IPS-NIHi11 (cell line): Measurements from ENCODE around the gene MCRS1.
"Not testable (repeated sequence)": the region's sequence is repeated elsewhere in the genome, so short reads cannot be mapped to it uniquely, and the experiment has no call there.

Experiments
- DNase-seq: peaks from one replicate; pipeline ENCODE4 v3.0.0; 2012; ENCODE audit warnings: mixed read lengths, low spot score

Gene MCRS1

GRCh38 chr12:49540229-49541139 lies 27.5 kb downstream of the MCRS1 start:
- DNase-seq, result no peak

GRCh38 chr12:49539406-49540228 lies 28.3 kb downstream of the MCRS1 start:
- no peak for DNase-seq

- peak; percentile 95 for DNase-seq
These were observed 29.2 kb downstream of the MCRS1 start, which contains the start of gene KCNH3 for GRCh38 chr12:49538510-49539403. TSS of gene KCNH3 (plus strand) at chr12:49539030. CDS start at chr12:49539417, 387 bp downstream.

- DNase-seq, result peak; percentile 50
These were observed 30.0 kb downstream of the MCRS1 start for GRCh38 chr12:49537752-49538509.

- no peak for DNase-seq
These were observed 30.7 kb downstream of the MCRS1 start for GRCh38 chr12:49537231-49537751.

GRCh38 chr12:49536526-49537071 lies 31.3 kb downstream of the MCRS1 start:
- DNase-seq, result no peak

GRCh38 chr12:49535921-49536525 lies 31.9 kb downstream of the MCRS1 start:
- DNase-seq, result no peak

GRCh38 chr12:49534731-49535278 lies 33.1 kb downstream of the MCRS1 start:
- DNase-seq, result no peak

- DNase-seq, result not testable (repeated sequence)
These were observed 33.8 kb downstream of the MCRS1 start for GRCh38 chr12:49534122-49534521.

GRCh38 chr12:49533331-49533730 lies 34.6 kb downstream of the MCRS1 start:
- no peak for DNase-seq

GRCh38 chr12:49531745-49532144 lies 36.2 kb downstream of the MCRS1 start:
- no peak for DNase-seq

GRCh38 chr12:49529414-49529813 lies 38.5 kb downstream of the MCRS1 start:
- DNase-seq, result no peak

- peak; percentile 17 for DNase-seq
These were observed 40.4 kb downstream of the MCRS1 start for GRCh38 chr12:49527361-49528130.

GRCh38 chr12:49525942-49526341 lies 42.0 kb downstream of the MCRS1 start:
- no peak for DNase-seq

- DNase-seq, result no peak
These were observed 43.1 kb downstream of the MCRS1 start for GRCh38 chr12:49524660-49525324.

GRCh38 chr12:49521389-49521788 lies 46.6 kb downstream of the MCRS1 start:
- DNase-seq, result no peak

- no peak for DNase-seq
These were observed 48.4 kb downstream of the MCRS1 start for GRCh38 chr12:49519574-49519936.

- DNase-seq, result no peak
These were observed 48.9 kb downstream of the MCRS1 start for GRCh38 chr12:49518914-49519573.
